GM12874 (cell line): ENCODE data around the gene EIF5B.

Experiments
- CTCF ChIP-seq: IDR thresholded peaks from 2 replicates; pipeline ENCODE4 v1.5.1; 2011; ENCODE audit warnings: low read depth, mild to moderate bottlenecking, control low read depth, low read length, moderate library complexity; ENCODE audit not compliant: insufficient read depth

Gene EIF5B

GRCh38 chr2:99335911-99336803, 1.0 kb upstream of the EIF5B start, which contains the start of gene TXNDC9:
TXNDC9 (minus strand) TSS chr2:99336333; CDS start chr2:99333210, 3,123 bp downstream.
- TF ChIP-seq CTCF: no peak

- no peak for TF ChIP-seq CTCF
Measured at GRCh38 chr2:99336804-99337112, 431 bp upstream of the EIF5B start.

- no peak for TF ChIP-seq CTCF
Measured at GRCh38 chr2:99338029-99338585, 918 bp downstream of the EIF5B start.

GRCh38 chr2:99340669-99341236, 3.6 kb downstream of the EIF5B start:
- TF ChIP-seq CTCF: no peak

- no peak for TF ChIP-seq CTCF
Measured at GRCh38 chr2:99342536-99342935, 5.3 kb downstream of the EIF5B start.

- no peak for TF ChIP-seq CTCF
Measured at GRCh38 chr2:99346218-99346617, 9.0 kb downstream of the EIF5B start.

GRCh38 chr2:99348173-99348572, 11.0 kb downstream of the EIF5B start:
- no peak for TF ChIP-seq CTCF
